KMS-11 (cell line): ENCODE results near the gene NCR2.

Experiments used
- H2AFZ ChIP-seq: fragments of 200-600 bp; sonication (generic); 2 replicates; pipeline ENCODE4 v1.6.1; 2016; ENCODE audit warnings: antibody characterized with exemption, mixed run types, low read depth
- H3K27ac ChIP-seq: fragments of 200-600 bp; sonication (generic); 2 replicates; pipeline ENCODE4 v1.6.1; 2016; ENCODE audit warnings: mild to moderate bottlenecking, mixed run types
- H3K27me3 ChIP-seq: fragments of 200-600 bp; sonication (generic); 2 replicates; pipeline ENCODE4 v1.6.1; 2017; ENCODE audit warnings: mild to moderate bottlenecking, low read depth, mixed run types, moderate library complexity; ENCODE audit not compliant: insufficient read depth
- H3K36me3 ChIP-seq: fragments of 200-600 bp; sonication (generic); 2 replicates; pipeline ENCODE4 v1.6.1; 2017; ENCODE audit warnings: mild to moderate bottlenecking, mixed run types; ENCODE audit not compliant: insufficient read depth
- H3K4me1 ChIP-seq: fragments of 200-600 bp; sonication (generic); 2 replicates; pipeline ENCODE4 v1.6.1; 2016; ENCODE audit warnings: mild to moderate bottlenecking, low read depth, mixed run types; ENCODE audit not compliant: poor library complexity, severe bottlenecking
- H3K4me2 ChIP-seq: fragments of 200-600 bp; sonication (generic); 2 replicates; pipeline ENCODE4 v1.7.0; 2016; ENCODE audit warnings: mild to moderate bottlenecking, mixed run types
- H3K4me3 ChIP-seq: fragments of 200-600 bp; sonication (generic); IDR thresholded peaks from 2 replicates; pipeline ENCODE4 v1.6.1; 2017; ENCODE audit warnings: low read depth, low read length, mixed read lengths; ENCODE audit not compliant: insufficient read depth
- H3K79me2 ChIP-seq: fragments of 200-600 bp; sonication (generic); 2 replicates; pipeline ENCODE4 v1.6.1; 2016; ENCODE audit warnings: low read depth, mixed run types; ENCODE audit not compliant: insufficient read depth
- H3K9ac ChIP-seq: fragments of 200-600 bp; sonication (generic); 2 replicates; pipeline ENCODE4 v1.6.1; 2016; ENCODE audit warnings: mild to moderate bottlenecking, mixed run types
- H4K20me1 ChIP-seq: fragments of 200-600 bp; sonication (generic); 2 replicates; pipeline ENCODE4 v1.6.1; 2016; ENCODE audit warnings: mild to moderate bottlenecking, mixed run types; ENCODE audit not compliant: insufficient read depth
- CTCF ChIP-seq: fragments of 200-600 bp; sonication (generic); conservative IDR thresholded peaks from 2 replicates; pipeline ENCODE4 v1.6.1; 2017; ENCODE audit warnings: low read depth, mild to moderate bottlenecking, antibody characterized with exemption, low read length, moderate library complexity, mixed read lengths

The NCR2 gene

GRCh38 chr6:41353333-41353732 lies 17.9 kb downstream of the NCR2 start:
- no peak overlapping the region for H3K27ac ChIP-seq
- no peak overlapping the region for H3K9ac ChIP-seq
- no peak for TF ChIP-seq CTCF
- no peaks in the 10 kb centered on the region for H3K79me2 ChIP-seq
- H3K4me3 ChIP-seq = no peak overlapping the region
- H3K4me1 ChIP-seq = no peaks in the 10 kb centered on the region
- H2AFZ ChIP-seq = no peak overlapping the region
- H3K27me3 ChIP-seq = no peaks in the 10 kb centered on the region; the same call in 1 of the 2 replicates
- no peaks in the 10 kb centered on the region for H4K20me1 ChIP-seq
- H3K4me2 ChIP-seq = no peak overlapping the region
- no peaks in the 10 kb centered on the region for H3K36me3 ChIP-seq

GRCh38 chr6:41355952-41356351 lies 20.5 kb downstream of the NCR2 start:
- Histone ChIP-seq H3K27ac (no peak overlapping the region), H3K9ac (no peak overlapping the region), H3K79me2 (no peaks in the 10 kb centered on the region), H4K20me1 (no peaks in the 10 kb centered on the region), H3K4me3 (no peak overlapping the region), H2AFZ (no peak overlapping the region), H3K27me3 (no peaks in the 10 kb centered on the region; the same call in 1 of the 2 replicates), H3K4me1 (no peaks in the 10 kb centered on the region), H3K36me3 (no peaks in the 10 kb centered on the region), H3K4me2 (no peak overlapping the region)
- TF ChIP-seq CTCF = no peak

- Histone ChIP-seq H3K79me2 (no peaks in the 10 kb centered on the region), H4K20me1 (no peaks in the 10 kb centered on the region), H3K36me3 (no peaks in the 10 kb centered on the region), H3K27ac (no peak overlapping the region), H3K4me1 (no peaks in the 10 kb centered on the region), H2AFZ (no peak overlapping the region), H3K4me3 (no peak overlapping the region), H3K9ac (no peak overlapping the region), H3K27me3 (no peaks in the 10 kb centered on the region; the same call in 1 of the 2 replicates), H3K4me2 (no peak overlapping the region)
- TF ChIP-seq CTCF = no peak
These were observed 21.4 kb downstream of the NCR2 start for GRCh38 chr6:41356825-41357224.

GRCh38 chr6:41358503-41358902 lies 23.1 kb downstream of the NCR2 start:
- no peak for TF ChIP-seq CTCF
- Histone ChIP-seq H3K79me2 (no peaks in the 10 kb centered on the region), H4K20me1 (no peaks in the 10 kb centered on the region), H3K4me1 (no peaks in the 10 kb centered on the region), H2AFZ (no peak overlapping the region), H3K27ac (no peak overlapping the region), H3K4me3 (no peak overlapping the region), H3K9ac (no peak overlapping the region), H3K4me2 (no peak overlapping the region), H3K27me3 (no peaks in the 10 kb centered on the region), H3K36me3 (no peaks in the 10 kb centered on the region)
